HEK293 (cell line): ENCODE results near the gene LRRC23.
A peak's percentile ranks its signal among the peaks of the same experiment; 100 is the strongest.

ENCODE experiments used
- CTCF ChIA-PET: fragments of 350-600 bp; formaldehyde crosslinking; extraction: SDS; loops from one replicate; lab custom pipeline; 2021; ENCODE audit warnings: antibody characterized with exemption; lab: Yijun Ruan, JAX
- POLR2A ChIA-PET: fragments of 300-600 bp; formaldehyde crosslinking; extraction: SDS; loops from one replicate; lab custom pipeline; 2020; ENCODE audit warnings: antibody characterized with exemption, inconsistent platforms; lab: Yijun Ruan, JAX
- H3K27ac ChIP-seq: fragments of 200-500 bp; sonication (Bioruptor generic); 2 replicates; pipeline ENCODE4 v1.5.1; 2014; ENCODE audit warnings: low read depth, low read length, control low read depth, inconsistent platforms; ENCODE audit errors: extremely low read depth
- H3K36me3 ChIP-seq, 2 experiments: fragments of 200-500 bp in 1 of 2; sonication (Bioruptor generic) in 1 of 2; 1 replicate in 1 of 2; 2 replicates in 1 of 2; pipeline ENCODE4 v1.5.1; 2014 to 2017; ENCODE audit warnings: inconsistent platforms in 2 of 2, low read length in 2 of 2; ENCODE audit not compliant: control insufficient read depth in 2 of 2, insufficient read depth in 1 of 2
- H3K4me1 ChIP-seq: fragments of 200-500 bp; sonication (Bioruptor generic); 2 replicates; pipeline ENCODE4 v1.5.1; 2014; ENCODE audit warnings: mild to moderate bottlenecking, low read length, inconsistent platforms; ENCODE audit not compliant: control insufficient read depth, insufficient read depth
- H3K4me3 ChIP-seq: 2 replicates; pipeline ENCODE4 v1.5.1; 2011; ENCODE audit warnings: low read depth, mild to moderate bottlenecking, control low read depth, low read length, moderate library complexity
- H3K9me3 ChIP-seq: fragments of 200-500 bp; sonication (Bioruptor generic); 2 replicates; pipeline ENCODE4 v1.5.1; 2014; ENCODE audit warnings: low read depth, low read length, inconsistent platforms; ENCODE audit not compliant: control insufficient read depth, insufficient read depth
- KLF1 ChIP-seq: fragments of 450-650 bp; formaldehyde crosslinking; IDR thresholded peaks from 2 replicates; pipeline ENCODE4 v1.5.1; 2016; ENCODE audit warnings: missing biosample characterization, missing genetic modification characterization
- SCRT2 ChIP-seq: fragments of 450-650 bp; formaldehyde crosslinking; IDR thresholded peaks from 2 replicates; pipeline ENCODE4 v1.5.1; 2016; ENCODE audit warnings: missing biosample characterization, missing genetic modification characterization
- WT1 ChIP-seq: fragments of 450-650 bp; formaldehyde crosslinking; IDR thresholded peaks from 2 replicates; pipeline ENCODE4 v1.5.1; 2016; ENCODE audit warnings: missing biosample characterization, missing genetic modification characterization
- ZBTB1 ChIP-seq: fragments of 450-650 bp; formaldehyde crosslinking; IDR thresholded peaks from 2 replicates; pipeline ENCODE4 v1.5.1; 2016; ENCODE audit warnings: missing biosample characterization, missing genetic modification characterization
- ZBTB20 ChIP-seq: fragments of 450-650 bp; formaldehyde crosslinking; IDR thresholded peaks from 2 replicates; pipeline ENCODE4 v1.5.1; 2016; ENCODE audit warnings: missing biosample characterization, missing genetic modification characterization
- ZBTB48 ChIP-seq: fragments of 450-650 bp; formaldehyde crosslinking; IDR thresholded peaks from 2 replicates; pipeline ENCODE4 v1.5.1; 2016; ENCODE audit warnings: missing biosample characterization, missing genetic modification characterization
- ZBTB7A ChIP-seq: fragments of 450-650 bp; formaldehyde crosslinking; IDR thresholded peaks from 2 replicates; pipeline ENCODE4 v1.5.1; 2016; ENCODE audit warnings: low read depth, missing biosample characterization, missing genetic modification characterization
- ZFP41 ChIP-seq: fragments of 450-650 bp; formaldehyde crosslinking; IDR thresholded peaks from 2 replicates; pipeline ENCODE4 v1.5.1; 2016; ENCODE audit warnings: missing biosample characterization, missing genetic modification characterization, borderline replicate concordance
- ZNF133 ChIP-seq: fragments of 450-650 bp; formaldehyde crosslinking; IDR thresholded peaks from 2 replicates; pipeline ENCODE4 v1.5.1; 2016; ENCODE audit warnings: missing biosample characterization, missing genetic modification characterization
- ZNF175 ChIP-seq: fragments of 450-650 bp; formaldehyde crosslinking; IDR thresholded peaks from 2 replicates; pipeline ENCODE4 v1.5.1; 2016; ENCODE audit warnings: missing biosample characterization, missing genetic modification characterization
- ZNF223 ChIP-seq: fragments of 450-650 bp; formaldehyde crosslinking; IDR thresholded peaks from 2 replicates; pipeline ENCODE4 v1.5.1; 2016; ENCODE audit warnings: missing biosample characterization, missing genetic modification characterization
- ZNF311 ChIP-seq: fragments of 450-650 bp; formaldehyde crosslinking; IDR thresholded peaks from 2 replicates; pipeline ENCODE4 v1.5.1; 2017; ENCODE audit warnings: missing biosample characterization, missing genetic modification characterization, borderline replicate concordance
- ZNF391 ChIP-seq: fragments of 450-650 bp; formaldehyde crosslinking; IDR thresholded peaks from 2 replicates; pipeline ENCODE4 v1.5.1; 2016; ENCODE audit warnings: low read depth, missing biosample characterization, missing genetic modification characterization, borderline replicate concordance
- ZNF514 ChIP-seq: fragments of 450-650 bp; formaldehyde crosslinking; IDR thresholded peaks from 2 replicates; pipeline ENCODE4 v1.5.1; 2016; ENCODE audit warnings: missing biosample characterization, missing genetic modification characterization
- ZNF529 ChIP-seq: fragments of 450-650 bp; formaldehyde crosslinking; IDR thresholded peaks from 2 replicates; pipeline ENCODE4 v1.5.1; 2017; ENCODE audit warnings: missing genetic modification characterization, missing biosample characterization; ENCODE audit not compliant: insufficient replicate concordance
- ZNF785 ChIP-seq: fragments of 450-650 bp; formaldehyde crosslinking; IDR thresholded peaks from 2 replicates; pipeline ENCODE4 v1.5.1; 2016; ENCODE audit warnings: missing biosample characterization, missing genetic modification characterization
- TF ChIP-seq, protein P1 (sequence below): fragments of 450-650 bp; formaldehyde crosslinking; conservative IDR thresholded peaks from 2 replicates; pipeline ENCODE4 v1.5.1; 2016; ENCODE audit warnings: low read depth, missing biosample characterization, missing genetic modification characterization
- TF ChIP-seq, protein P2 (sequence below): fragments of 450-650 bp; formaldehyde crosslinking; IDR thresholded peaks from 2 replicates; pipeline ENCODE4 v1.5.1; 2017; ENCODE audit warnings: missing biosample characterization, missing genetic modification characterization
- TF ChIP-seq, protein P3 (sequence below): fragments of 450-650 bp; IDR thresholded peaks from 2 replicates; pipeline ENCODE4 v1.5.1; 2018; ENCODE audit warnings: missing biosample characterization, mild to moderate bottlenecking, missing genetic modification characterization
- TF ChIP-seq, protein P4 (sequence below): fragments of 450-650 bp; formaldehyde crosslinking; IDR thresholded peaks from 2 replicates; pipeline ENCODE4 v1.5.1; 2016; ENCODE audit warnings: missing biosample characterization, missing genetic modification characterization, borderline replicate concordance

Gene LRRC23

DNA sequence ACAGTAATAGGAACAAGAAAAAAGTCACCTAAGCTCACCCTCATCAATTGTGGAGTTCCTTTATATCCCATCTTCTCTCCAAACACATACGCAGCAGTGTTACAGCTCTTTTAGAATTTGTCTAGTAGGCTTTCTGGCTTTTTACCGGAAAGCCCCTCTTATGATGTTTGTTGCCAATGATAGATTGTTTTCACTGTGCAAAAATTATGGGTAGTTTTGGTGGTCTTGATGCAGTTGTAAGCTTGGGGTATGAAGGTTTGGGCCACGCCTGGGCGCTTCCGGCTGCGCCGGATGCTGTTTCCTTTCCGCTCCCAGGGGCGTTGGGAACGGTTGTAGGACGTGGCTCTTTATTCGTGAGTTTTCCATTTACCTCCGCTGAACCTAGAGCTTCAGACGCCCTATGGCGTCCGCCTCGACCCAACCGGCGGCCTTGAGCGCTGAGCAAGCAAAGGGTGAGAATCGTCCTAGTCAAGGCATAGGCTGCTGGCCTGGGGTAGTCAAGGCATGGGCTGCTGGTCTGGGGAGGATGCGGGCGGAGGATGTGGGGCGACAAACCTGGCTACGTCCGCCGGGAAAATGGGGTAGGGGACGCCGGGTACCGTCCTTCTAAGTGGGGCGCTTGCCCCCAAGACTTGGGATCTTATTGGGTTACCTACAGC, 39.2 kb downstream of the LRRC23 start, which contains the start of the genes C12orf57 and RNU7-1 (continued):
- TF ChIP-seq, protein P1, sequence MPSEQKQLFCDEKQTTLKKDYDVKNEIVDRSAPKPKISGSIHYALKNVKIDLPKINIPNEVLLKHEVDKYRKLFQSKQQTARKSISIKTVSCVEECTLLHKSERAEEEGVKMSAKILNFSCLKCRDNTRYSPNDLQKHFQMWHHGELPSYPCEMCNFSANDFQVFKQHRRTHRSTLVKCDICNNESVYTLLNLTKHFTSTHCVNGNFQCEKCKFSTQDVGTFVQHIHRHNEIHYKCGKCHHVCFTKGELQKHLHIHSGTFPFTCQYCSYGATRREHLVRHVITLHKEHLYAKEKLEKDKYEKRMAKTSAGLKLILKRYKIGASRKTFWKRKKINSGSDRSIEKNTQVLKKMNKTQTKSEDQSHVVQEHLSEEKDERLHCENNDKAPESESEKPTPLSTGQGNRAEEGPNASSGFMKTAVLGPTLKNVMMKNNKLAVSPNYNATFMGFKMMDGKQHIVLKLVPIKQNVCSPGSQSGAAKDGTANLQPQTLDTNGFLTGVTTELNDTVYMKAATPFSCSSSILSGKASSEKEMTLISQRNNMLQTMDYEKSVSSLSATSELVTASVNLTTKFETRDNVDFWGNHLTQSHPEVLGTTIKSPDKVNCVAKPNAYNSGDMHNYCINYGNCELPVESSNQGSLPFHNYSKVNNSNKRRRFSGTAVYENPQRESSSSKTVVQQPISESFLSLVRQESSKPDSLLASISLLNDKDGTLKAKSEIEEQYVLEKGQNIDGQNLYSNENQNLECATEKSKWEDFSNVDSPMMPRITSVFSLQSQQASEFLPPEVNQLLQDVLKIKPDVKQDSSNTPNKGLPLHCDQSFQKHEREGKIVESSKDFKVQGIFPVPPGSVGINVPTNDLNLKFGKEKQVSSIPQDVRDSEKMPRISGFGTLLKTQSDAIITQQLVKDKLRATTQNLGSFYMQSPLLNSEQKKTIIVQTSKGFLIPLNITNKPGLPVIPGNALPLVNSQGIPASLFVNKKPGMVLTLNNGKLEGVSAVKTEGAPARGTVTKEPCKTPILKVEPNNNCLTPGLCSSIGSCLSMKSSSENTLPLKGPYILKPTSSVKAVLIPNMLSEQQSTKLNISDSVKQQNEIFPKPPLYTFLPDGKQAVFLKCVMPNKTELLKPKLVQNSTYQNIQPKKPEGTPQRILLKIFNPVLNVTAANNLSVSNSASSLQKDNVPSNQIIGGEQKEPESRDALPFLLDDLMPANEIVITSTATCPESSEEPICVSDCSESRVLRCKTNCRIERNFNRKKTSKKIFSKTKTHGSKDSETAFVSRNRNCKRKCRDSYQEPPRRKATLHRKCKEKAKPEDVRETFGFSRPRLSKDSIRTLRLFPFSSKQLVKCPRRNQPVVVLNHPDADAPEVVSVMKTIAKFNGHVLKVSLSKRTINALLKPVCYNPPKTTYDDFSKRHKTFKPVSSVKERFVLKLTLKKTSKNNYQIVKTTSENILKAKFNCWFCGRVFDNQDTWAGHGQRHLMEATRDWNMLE (tag by site-specific recombination), result peak; percentile 38; the same call in 1 of the 2 replicates

DNA sequence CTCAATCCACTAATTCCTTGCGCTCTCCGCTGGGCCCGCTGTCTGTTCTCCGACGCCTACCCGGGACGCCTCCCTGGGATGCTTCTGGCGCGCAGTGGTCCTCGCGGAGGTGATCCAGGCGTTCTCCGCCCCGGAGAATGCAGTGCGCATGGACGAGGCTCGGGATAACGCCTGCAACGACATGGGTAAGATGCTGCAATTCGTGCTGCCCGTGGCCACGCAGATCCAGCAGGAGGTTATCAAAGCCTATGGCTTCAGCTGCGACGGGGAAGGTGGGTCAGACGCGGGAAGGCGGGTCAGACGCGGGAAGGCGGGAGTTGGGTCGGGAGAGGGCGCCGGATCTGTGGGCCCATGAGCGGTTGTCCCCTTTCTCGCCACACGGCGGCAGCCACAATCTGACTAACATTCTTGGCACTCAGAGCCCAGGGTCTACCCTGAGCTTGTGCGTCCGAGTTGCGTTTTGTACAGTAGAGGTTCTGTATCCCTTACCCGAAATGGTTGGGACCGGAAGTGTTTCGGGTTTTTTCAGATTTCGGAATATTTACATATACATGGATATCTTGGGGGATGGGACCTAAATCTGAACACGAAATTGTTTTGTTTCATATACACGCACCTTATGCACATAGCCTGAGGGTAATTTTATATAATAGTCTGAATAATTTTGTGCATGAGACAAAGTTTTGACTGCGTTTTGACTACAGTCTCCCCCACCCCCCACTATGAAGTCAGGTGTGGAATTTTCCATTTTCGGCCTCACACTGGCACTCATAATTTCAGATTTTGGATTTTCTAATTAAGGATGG, 40.0 kb downstream of the LRRC23 start:
- H3K4me3 ChIP-seq, result peak overlapping the region; percentile 61
- H3K27ac ChIP-seq, result peak overlapping the region; percentile 87
- no peaks in the 10 kb centered on the region for H3K9me3 ChIP-seq
- CTCF ChIA-PET, result interaction anchor here (0.6 to 6.8 kb wide), 27 partner anchors 9 to 956 kb away, joined by 3 to 138 read pairs (median 6); partner anchors contain the start of genes C1R and C1RL
- POLR2A ChIA-PET, result interaction anchor here (0.6 to 4.9 kb wide), 35 partner anchors 10 to 255 kb away, joined by 3 to 99 read pairs (median 5); partner anchors contain the start of genes C1RL, CDCA3, CLSTN3 and COPS7A
- H3K4me1 ChIP-seq, result peaks cover 14% of the 10 kb centered on the region
- H3K36me3 ChIP-seq, result peaks cover 3 to 30% of the 10 kb centered on the region in 2 experiments; a peak in 2 of 3 replicates
- TF ChIP-seq, protein P2, sequence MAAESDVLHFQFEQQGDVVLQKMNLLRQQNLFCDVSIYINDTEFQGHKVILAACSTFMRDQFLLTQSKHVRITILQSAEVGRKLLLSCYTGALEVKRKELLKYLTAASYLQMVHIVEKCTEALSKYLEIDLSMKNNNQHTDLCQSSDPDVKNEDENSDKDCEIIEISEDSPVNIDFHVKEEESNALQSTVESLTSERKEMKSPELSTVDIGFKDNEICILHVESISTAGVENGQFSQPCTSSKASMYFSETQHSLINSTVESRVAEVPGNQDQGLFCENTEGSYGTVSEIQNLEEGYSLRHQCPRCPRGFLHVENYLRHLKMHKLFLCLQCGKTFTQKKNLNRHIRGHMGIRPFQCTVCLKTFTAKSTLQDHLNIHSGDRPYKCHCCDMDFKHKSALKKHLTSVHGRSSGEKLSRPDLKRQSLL (tag by site-specific recombination), result no peak; the same call in 1 of the 2 replicates
- TF ChIP-seq ZBTB7A (tag by site-specific recombination) (peak; percentile 84; the same call in 1 of the 2 replicates), WT1 (tag by site-specific recombination) (no peak), ZBTB48 (tag by site-specific recombination) (peak; percentile 98), ZNF391 (tag by site-specific recombination) (no peak), ZNF311 (no peak), ZNF529 (no peak), ZBTB20 (tag by site-specific recombination) (peak; percentile 98), ZBTB1 (tag by site-specific recombination) (peak; percentile 98), SCRT2 (tag by site-specific recombination) (no peak; the same call in 1 of the 2 replicates), KLF1 (tag by site-specific recombination) (no peak; the same call in 1 of the 2 replicates), ZFP41 (tag by site-specific recombination) (no peak), ZNF223 (tag by site-specific recombination) (peak; percentile 91), ZNF514 (tag by site-specific recombination) (no peak), ZNF785 (tag by site-specific recombination) (no peak), ZNF133 (tag by site-specific recombination) (no peak), ZNF175 (no peak)
- TF ChIP-seq, protein P3, sequence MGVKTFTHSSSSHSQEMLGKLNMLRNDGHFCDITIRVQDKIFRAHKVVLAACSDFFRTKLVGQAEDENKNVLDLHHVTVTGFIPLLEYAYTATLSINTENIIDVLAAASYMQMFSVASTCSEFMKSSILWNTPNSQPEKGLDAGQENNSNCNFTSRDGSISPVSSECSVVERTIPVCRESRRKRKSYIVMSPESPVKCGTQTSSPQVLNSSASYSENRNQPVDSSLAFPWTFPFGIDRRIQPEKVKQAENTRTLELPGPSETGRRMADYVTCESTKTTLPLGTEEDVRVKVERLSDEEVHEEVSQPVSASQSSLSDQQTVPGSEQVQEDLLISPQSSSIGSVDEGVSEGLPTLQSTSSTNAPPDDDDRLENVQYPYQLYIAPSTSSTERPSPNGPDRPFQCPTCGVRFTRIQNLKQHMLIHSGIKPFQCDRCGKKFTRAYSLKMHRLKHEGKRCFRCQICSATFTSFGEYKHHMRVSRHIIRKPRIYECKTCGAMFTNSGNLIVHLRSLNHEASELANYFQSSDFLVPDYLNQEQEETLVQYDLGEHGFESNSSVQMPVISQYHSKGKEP (tag by site-specific recombination), result peak; percentile 97
- TF ChIP-seq, protein P4, sequence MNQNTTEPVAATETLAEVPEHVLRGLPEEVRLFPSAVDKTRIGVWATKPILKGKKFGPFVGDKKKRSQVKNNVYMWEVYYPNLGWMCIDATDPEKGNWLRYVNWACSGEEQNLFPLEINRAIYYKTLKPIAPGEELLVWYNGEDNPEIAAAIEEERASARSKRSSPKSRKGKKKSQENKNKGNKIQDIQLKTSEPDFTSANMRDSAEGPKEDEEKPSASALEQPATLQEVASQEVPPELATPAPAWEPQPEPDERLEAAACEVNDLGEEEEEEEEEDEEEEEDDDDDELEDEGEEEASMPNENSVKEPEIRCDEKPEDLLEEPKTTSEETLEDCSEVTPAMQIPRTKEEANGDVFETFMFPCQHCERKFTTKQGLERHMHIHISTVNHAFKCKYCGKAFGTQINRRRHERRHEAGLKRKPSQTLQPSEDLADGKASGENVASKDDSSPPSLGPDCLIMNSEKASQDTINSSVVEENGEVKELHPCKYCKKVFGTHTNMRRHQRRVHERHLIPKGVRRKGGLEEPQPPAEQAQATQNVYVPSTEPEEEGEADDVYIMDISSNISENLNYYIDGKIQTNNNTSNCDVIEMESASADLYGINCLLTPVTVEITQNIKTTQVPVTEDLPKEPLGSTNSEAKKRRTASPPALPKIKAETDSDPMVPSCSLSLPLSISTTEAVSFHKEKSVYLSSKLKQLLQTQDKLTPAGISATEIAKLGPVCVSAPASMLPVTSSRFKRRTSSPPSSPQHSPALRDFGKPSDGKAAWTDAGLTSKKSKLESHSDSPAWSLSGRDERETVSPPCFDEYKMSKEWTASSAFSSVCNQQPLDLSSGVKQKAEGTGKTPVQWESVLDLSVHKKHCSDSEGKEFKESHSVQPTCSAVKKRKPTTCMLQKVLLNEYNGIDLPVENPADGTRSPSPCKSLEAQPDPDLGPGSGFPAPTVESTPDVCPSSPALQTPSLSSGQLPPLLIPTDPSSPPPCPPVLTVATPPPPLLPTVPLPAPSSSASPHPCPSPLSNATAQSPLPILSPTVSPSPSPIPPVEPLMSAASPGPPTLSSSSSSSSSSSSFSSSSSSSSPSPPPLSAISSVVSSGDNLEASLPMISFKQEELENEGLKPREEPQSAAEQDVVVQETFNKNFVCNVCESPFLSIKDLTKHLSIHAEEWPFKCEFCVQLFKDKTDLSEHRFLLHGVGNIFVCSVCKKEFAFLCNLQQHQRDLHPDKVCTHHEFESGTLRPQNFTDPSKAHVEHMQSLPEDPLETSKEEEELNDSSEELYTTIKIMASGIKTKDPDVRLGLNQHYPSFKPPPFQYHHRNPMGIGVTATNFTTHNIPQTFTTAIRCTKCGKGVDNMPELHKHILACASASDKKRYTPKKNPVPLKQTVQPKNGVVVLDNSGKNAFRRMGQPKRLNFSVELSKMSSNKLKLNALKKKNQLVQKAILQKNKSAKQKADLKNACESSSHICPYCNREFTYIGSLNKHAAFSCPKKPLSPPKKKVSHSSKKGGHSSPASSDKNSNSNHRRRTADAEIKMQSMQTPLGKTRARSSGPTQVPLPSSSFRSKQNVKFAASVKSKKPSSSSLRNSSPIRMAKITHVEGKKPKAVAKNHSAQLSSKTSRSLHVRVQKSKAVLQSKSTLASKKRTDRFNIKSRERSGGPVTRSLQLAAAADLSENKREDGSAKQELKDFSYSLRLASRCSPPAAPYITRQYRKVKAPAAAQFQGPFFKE (tag by site-specific recombination), result peak; percentile 97; the same call in 1 of the 2 replicates
